BJ (cell line): Measurements from ENCODE around the gene TMEM217. TPM values are rescaled to one million over a fixed set of nuclear protein-coding genes. Genes with fewer than 3 reads are reported as not detected.

Experiments
- CTCF ChIA-PET: fragments of 350-600 bp; formaldehyde crosslinking; extraction: SDS; loops from one replicate; lab custom pipeline; 2021; ENCODE audit warnings: antibody characterized with exemption, inconsistent platforms; lab: Yijun Ruan, JAX
- POLR2A ChIA-PET: fragments of 300-600 bp; sonication (Branson Sonifier 250); formaldehyde crosslinking; extraction: SDS; loops from one replicate; lab custom pipeline; 2021; ENCODE audit warnings: antibody characterized with exemption; lab: Charles Lee
- DNase-seq: peaks from one replicate; pipeline ENCODE4 v3.0.0-alpha.2; 2011; ENCODE audit warnings: low read depth
- H3K27me3 ChIP-seq: 2 replicates; pipeline ENCODE4 v1.6.0; 2011; ENCODE audit warnings: low read length; ENCODE audit not compliant: control insufficient read depth, insufficient read depth
- H3K36me3 ChIP-seq: 2 replicates; pipeline ENCODE4 v1.5.1; 2011; ENCODE audit warnings: low read length; ENCODE audit not compliant: control insufficient read depth, insufficient read depth
- H3K4me3 ChIP-seq: 2 replicates; pipeline ENCODE4 v1.5.1; 2011; ENCODE audit warnings: low read depth, mild to moderate bottlenecking, control low read depth, low read length
- polyA plus RNA-seq: library from polyadenylated mRNA; depleted of rRNA; stranded (reverse); fragments of >200 nt; gene quantifications from 2 replicates; pipeline ENCODE4 v1.2.3, GENCODE V29; 2011
- TF ChIP-seq, protein P1 (sequence below): IDR thresholded peaks from 2 replicates; pipeline ENCODE4 v1.5.1; 2011; ENCODE audit warnings: low read depth, mild to moderate bottlenecking, control low read depth, inconsistent platforms, low read length, moderate library complexity; ENCODE audit not compliant: insufficient read depth

Gene TMEM217
- polyA plus RNA-seq, 1 experiment = 2.3 TPM

DNA sequence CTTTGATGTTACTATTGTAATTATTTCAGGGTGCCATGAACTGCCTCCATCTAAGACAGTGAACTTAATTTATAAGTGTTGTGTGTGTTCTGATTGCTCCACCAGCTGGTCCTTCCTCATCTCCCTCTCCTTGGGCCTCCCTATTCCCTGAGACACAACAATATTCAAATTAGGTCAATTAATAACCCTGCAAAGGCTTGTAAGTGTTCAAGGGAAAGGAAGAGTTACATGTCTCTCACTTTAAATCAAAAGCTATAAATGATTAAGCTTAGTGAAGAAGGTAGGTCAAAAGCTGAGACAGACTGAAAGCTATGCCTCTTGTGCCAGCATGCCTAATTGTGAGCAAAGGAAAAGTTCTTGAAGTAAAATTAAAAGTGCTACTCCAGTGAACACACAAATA is 35.5 kb upstream of the TMEM217 start:
- TF ChIP-seq, protein P1, sequence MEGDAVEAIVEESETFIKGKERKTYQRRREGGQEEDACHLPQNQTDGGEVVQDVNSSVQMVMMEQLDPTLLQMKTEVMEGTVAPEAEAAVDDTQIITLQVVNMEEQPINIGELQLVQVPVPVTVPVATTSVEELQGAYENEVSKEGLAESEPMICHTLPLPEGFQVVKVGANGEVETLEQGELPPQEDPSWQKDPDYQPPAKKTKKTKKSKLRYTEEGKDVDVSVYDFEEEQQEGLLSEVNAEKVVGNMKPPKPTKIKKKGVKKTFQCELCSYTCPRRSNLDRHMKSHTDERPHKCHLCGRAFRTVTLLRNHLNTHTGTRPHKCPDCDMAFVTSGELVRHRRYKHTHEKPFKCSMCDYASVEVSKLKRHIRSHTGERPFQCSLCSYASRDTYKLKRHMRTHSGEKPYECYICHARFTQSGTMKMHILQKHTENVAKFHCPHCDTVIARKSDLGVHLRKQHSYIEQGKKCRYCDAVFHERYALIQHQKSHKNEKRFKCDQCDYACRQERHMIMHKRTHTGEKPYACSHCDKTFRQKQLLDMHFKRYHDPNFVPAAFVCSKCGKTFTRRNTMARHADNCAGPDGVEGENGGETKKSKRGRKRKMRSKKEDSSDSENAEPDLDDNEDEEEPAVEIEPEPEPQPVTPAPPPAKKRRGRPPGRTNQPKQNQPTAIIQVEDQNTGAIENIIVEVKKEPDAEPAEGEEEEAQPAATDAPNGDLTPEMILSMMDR = no peak
- ChIA-PET CTCF (interaction anchor here (0.9 to 2.2 kb wide), 3 partner anchors 9 to 11 kb away, joined by 3 to 13 read pairs (median 7); no protein-coding TSS in a partner anchor), POLR2A (no interaction called here)
- Histone ChIP-seq H3K27me3 (no peaks in the 10 kb centered on the region), H3K4me3 (no peak overlapping the region), H3K36me3 (peaks cover 5% of the 10 kb centered on the region)
- DNase-seq = no peak

DNA sequence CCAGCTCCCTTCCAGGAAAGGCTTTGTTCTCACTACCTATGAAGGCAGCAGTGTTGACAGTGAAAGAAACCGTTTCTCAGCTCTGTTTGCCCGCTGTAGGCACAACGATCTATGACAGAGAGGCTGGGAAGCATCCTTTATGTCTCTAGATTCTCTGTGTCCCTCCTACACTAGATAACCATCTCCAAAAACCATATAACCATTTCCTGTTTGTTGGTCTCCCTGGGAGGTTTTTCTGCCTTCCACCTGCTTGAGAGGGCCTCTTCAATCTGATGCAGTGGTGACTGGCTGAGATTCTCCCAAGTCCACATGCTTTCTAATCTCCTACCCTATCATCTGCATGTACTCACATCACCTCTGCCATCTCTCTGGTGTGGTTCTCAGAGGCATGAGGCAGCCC is 32.0 kb upstream of the TMEM217 start:
- TF ChIP-seq, protein P1 = no peak
- no peak for DNase-seq
- H3K27me3 ChIP-seq = no peaks in the 10 kb centered on the region
- CTCF ChIA-PET = interaction anchor here (0.6 to 1.4 kb wide), 2 partner anchors 74 to 79 kb away, joined by 3 to 4 read pairs; no protein-coding TSS in a partner anchor
- H3K36me3 ChIP-seq = peaks cover 6% of the 10 kb centered on the region
- no peak overlapping the region for H3K4me3 ChIP-seq
- POLR2A ChIA-PET = no interaction called here

DNA sequence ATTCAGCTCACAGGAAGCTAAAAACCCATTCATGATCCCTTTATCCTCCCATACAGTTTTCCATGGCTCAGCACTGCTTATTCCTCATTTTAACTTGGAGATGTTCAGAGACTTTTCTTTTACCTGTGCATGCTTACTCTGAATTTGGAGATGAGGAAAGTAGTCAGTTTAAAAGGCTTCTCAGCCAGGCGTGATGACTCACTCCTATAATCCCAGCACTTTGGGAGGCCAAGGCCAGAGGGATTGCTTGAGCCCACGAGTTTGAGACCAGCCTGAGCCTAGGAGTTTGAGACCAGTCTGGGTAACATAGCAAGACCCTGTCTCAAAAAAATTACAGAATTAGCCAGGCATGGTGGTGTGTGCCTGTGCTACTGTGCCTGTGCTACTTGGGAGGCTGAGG is 30.3 kb upstream of the TMEM217 start:
- TF ChIP-seq, protein P1 = no peak

DNA sequence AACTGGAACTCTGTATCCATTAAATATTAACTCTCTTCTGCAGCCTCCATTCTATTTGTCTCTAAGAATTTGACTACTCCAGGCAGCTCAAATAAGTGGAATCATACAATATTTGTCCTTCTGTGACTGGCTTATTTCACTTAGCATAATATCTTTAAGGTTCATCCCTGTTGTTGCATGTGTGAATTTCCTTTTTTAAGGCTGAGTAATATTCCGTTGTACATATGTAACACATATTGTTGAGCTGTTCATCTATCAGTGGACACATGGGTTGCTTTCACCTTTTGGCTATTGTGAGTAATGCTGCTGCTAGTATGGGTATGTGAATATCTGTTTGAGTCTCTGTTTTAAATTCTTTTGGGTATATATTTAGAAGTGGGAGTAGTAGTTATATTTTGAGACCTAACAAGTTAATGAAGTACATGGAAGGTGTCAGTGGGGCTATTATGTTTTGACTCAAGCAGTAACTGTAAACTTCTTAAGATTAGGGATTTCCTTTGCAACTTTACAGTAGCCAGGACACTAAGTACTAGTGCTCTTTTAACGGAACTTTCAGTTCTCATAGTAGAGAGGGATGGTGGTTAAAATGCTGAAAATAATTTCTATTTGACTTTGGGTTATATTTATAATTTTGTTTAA is 29.7 kb upstream of the TMEM217 start:
- ChIA-PET POLR2A (no interaction called here), CTCF (interaction anchor here (0.7 to 1.5 kb wide), 3 partner anchors 29 to 508 kb away, joined by 3 to 4 read pairs (median 3); no protein-coding TSS in a partner anchor)
- Histone ChIP-seq H3K36me3 (peaks cover 15% of the 10 kb centered on the region), H3K27me3 (no peaks in the 10 kb centered on the region), H3K4me3 (no peak overlapping the region)
- DNase-seq = no peak
- TF ChIP-seq, protein P1 = no peak

More for the DNA sequence above, 30.3 kb upstream of the TMEM217 start:
- Histone ChIP-seq H3K27me3 (no peaks in the 10 kb centered on the region), H3K36me3 (peaks cover 13% of the 10 kb centered on the region), H3K4me3 (no peak overlapping the region)
- ChIA-PET POLR2A (no interaction called here), CTCF (interaction anchor here (1.0 to 1.5 kb wide), 2 partner anchors 29 to 268 kb away, joined by 3 read pairs; no protein-coding TSS in a partner anchor)
- no peak for DNase-seq

DNA sequence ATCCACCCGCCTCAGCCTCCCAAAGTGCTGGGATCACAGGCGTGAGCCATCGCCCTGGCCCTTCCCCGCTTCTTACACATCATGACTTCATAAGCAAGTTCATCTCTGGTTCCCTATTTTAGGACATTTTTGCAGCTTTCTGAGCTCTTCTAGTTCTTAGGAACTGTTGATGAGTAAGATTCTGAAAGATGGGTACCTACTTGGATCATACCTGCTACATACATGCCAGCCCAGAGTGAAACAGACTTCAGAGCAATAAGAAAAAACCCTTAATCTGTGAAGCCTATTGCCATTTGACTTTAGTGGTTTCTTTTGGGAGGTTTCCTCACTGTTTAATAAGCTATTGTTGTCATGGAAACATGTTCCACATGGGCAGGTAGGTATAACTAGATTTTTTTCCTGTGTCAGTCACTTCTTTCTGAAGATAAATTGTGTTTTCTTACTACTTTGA is 27.9 kb upstream of the TMEM217 start:
- no peak overlapping the region for H3K4me3 ChIP-seq
- ChIA-PET POLR2A (no interaction called here), CTCF (interaction anchor here (0.8 kb wide), 1 partner anchor 17 kb away, joined by 3 read pairs; no protein-coding TSS in a partner anchor)
- peaks cover 14% of the 10 kb centered on the region for H3K36me3 ChIP-seq
- TF ChIP-seq, protein P1 = no peak
- H3K27me3 ChIP-seq = no peaks in the 10 kb centered on the region
- DNase-seq = no peak
